HG03108 (cell line): ENCODE measurements around the gene EIF4E3.

Source experiments
- ATAC-seq: cut with Tn5 transposase; IDR thresholded peaks from one replicate; pipeline ENCODE4 v1.9.1; 2021; ENCODE audit warnings: moderate library complexity; ENCODE audit not compliant: unreplicated experiment

EIF4E3 gene

GRCh38 chr3:71725271-71725991 is at the start of gene EIF4E3:
Gene EIF4E3, minus strand, starts transcription at chr3:71725402. Its CDS starts 35 bp downstream, at chr3:71725367.
- ATAC-seq = no peak

- ATAC-seq = no peak
Measured at GRCh38 chr3:71771884-71772283, 46.7 kb upstream of the EIF4E3 start.

- no peak for ATAC-seq
Measured at GRCh38 chr3:71771126-71771525, 45.9 kb upstream of the EIF4E3 start.

GRCh38 chr3:71763426-71763825 is 38.2 kb upstream of the EIF4E3 start:
- ATAC-seq = no peak

GRCh38 chr3:71760140-71760539 is 34.9 kb upstream of the EIF4E3 start:
- no peak for ATAC-seq

GRCh38 chr3:71759401-71759800 is 34.2 kb upstream of the EIF4E3 start:
- ATAC-seq = no peak

- no peak for ATAC-seq
Measured at GRCh38 chr3:71758091-71758490, 32.9 kb upstream of the EIF4E3 start.

- ATAC-seq = no peak
Measured at GRCh38 chr3:71754610-71755253, 29.5 kb upstream of the EIF4E3 start.

- no peak for ATAC-seq
Measured at GRCh38 chr3:71753701-71754609, 28.8 kb upstream of the EIF4E3 start, which contains the start of gene GPR27. Gene GPR27, plus strand, starts transcription at chr3:71753855. Its CDS starts 195 bp downstream, at chr3:71754050.

- ATAC-seq = no peak
Measured at GRCh38 chr3:71752831-71753700, 27.9 kb upstream of the EIF4E3 start.

- no peak for ATAC-seq
Measured at GRCh38 chr3:71751602-71752001, 26.4 kb upstream of the EIF4E3 start.

GRCh38 chr3:71744738-71745137 is 19.5 kb upstream of the EIF4E3 start:
- ATAC-seq = no peak

GRCh38 chr3:71742621-71743020 is 17.4 kb upstream of the EIF4E3 start:
- ATAC-seq = no peak

GRCh38 chr3:71734881-71735280 is 9.7 kb upstream of the EIF4E3 start:
- no peak for ATAC-seq

- no peak for ATAC-seq
Measured at GRCh38 chr3:71733319-71733718, 8.1 kb upstream of the EIF4E3 start.

GRCh38 chr3:71732637-71733036 is 7.4 kb upstream of the EIF4E3 start:
- no peak for ATAC-seq

- no peak for ATAC-seq
Measured at GRCh38 chr3:71728632-71729342, 3.6 kb upstream of the EIF4E3 start.

GRCh38 chr3:71726146-71726545 is 944 bp upstream of the EIF4E3 start:
- ATAC-seq = no peak

GRCh38 chr3:71724584-71725270 is 475 bp downstream of the EIF4E3 start:
- ATAC-seq = no peak

- ATAC-seq = no peak
Measured at GRCh38 chr3:71724171-71724453, 1.1 kb downstream of the EIF4E3 start.
